Breast epithelium (tissue), 3 donors: Measurements from ENCODE around the gene ABCA3.

Source experiments
- CTCF ChIP-seq, 3 donors: fragments of 450-650 bp; IDR thresholded peaks; one replicate each; pipeline ENCODE4 v1.5.1; 2016 to 2017; ENCODE audit warnings: antibody characterized with exemption in 3 of 3, mild to moderate bottlenecking in 3 of 3, moderate library complexity in 3 of 3
- POLR2AphosphoS5 ChIP-seq, 3 donors: sonication (generic); formaldehyde crosslinking; IDR thresholded peaks; one replicate each; pipeline ENCODE4 v1.6.1; 2017; ENCODE audit warnings: antibody characterized with exemption in 3 of 3

GRCh38 chr16:2244301-2244700 is 96.2 kb downstream of the ABCA3 start:
- no peak for TF ChIP-seq CTCF (IDR thresholded peaks at IDR 0.05)
- TF ChIP-seq POLR2AphosphoS5 (IDR thresholded peaks at IDR 0.05) = no peak
